ENCODE data around the gene TMEM163.

DNA sequence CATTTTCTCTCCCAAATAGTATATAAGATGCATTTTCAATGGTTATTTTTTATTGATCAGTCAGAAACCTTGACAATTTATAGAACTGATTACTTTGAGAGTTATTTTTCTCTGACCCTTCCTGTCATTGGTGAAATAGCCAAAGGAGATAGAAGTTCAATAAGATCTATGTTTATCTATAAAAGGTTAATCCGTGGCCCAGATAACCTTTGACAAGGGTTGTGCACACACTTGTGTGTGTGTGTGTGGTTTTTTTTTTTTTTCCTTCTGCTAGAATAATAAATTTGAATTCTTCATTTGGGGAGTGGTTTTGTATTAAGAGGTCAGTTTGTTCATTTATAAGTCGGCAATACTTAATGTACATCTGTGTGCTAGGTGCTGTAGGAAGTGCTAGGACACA is 304.9 kb downstream of the TMEM163 start:
- TF ChIP-seq POLR2A (IDR thresholded peaks at IDR 0.05; ENCODE audit: low read depth, low read length), result no peak
- TF ChIP-seq POLR2AphosphoS5 (IDR thresholded peaks at IDR 0.05; ENCODE audit: low read depth, low read length), result no peak
